GM10266 (cell line): ENCODE measurements around the gene FBRSL1.
A peak's percentile ranks its signal among the peaks of the same experiment; 100 is the strongest.

ENCODE experiments used
- DNase-seq: peaks from one replicate; pipeline ENCODE4 v3.0.0; 2012; ENCODE audit errors: extremely low spot score
- CTCF ChIP-seq: IDR thresholded peaks from 2 replicates; pipeline ENCODE4 v1.5.1; 2012; ENCODE audit warnings: mild to moderate bottlenecking, low read depth; ENCODE audit not compliant: control insufficient read depth, insufficient read depth; ENCODE audit errors: missing control alignments

The FBRSL1 gene

DNA sequence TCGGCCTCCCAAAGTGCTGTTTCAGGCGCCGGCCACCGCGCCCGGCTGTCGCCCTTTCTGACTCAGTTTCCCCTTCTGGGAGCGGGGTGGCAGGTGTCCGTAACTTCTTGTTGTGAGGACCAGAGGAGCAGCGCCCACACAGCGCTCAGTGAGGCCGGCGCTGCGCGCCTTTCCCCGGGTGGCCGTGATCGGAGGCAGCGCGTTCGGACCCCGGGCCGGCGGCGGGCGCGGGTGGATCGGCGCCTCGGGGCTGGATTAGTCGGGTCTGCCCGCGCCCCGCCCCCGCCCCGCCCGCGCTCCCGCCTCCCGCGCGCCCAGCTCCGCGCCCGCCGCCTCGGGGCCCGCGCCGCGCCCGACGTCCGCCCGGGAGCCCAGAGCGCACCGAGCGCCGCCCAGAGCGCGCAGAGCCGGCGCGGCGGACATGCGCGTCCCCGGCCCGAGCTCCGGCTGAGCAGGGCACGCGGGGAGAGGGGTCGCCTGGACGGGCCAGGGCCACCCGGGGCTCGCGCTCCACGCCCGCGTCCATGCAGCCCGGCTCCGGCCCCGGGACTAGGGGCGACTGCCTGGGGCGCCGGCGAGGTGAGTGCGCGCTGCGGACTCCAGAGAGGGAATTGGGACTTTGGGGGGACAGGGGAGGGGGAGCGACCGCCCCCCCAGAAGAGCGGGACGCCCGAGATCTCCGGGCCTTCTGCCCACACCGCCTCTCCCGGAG, 69.9 kb downstream of the FBRSL1 start:
- TF ChIP-seq CTCF, result no peak
- peak; percentile 91 for DNase-seq

GRCh38 chr12:132560364-132560613, 70.3 kb downstream of the FBRSL1 start:
- TF ChIP-seq CTCF, result no peak
- DNase-seq, result peak; percentile 70

DNA sequence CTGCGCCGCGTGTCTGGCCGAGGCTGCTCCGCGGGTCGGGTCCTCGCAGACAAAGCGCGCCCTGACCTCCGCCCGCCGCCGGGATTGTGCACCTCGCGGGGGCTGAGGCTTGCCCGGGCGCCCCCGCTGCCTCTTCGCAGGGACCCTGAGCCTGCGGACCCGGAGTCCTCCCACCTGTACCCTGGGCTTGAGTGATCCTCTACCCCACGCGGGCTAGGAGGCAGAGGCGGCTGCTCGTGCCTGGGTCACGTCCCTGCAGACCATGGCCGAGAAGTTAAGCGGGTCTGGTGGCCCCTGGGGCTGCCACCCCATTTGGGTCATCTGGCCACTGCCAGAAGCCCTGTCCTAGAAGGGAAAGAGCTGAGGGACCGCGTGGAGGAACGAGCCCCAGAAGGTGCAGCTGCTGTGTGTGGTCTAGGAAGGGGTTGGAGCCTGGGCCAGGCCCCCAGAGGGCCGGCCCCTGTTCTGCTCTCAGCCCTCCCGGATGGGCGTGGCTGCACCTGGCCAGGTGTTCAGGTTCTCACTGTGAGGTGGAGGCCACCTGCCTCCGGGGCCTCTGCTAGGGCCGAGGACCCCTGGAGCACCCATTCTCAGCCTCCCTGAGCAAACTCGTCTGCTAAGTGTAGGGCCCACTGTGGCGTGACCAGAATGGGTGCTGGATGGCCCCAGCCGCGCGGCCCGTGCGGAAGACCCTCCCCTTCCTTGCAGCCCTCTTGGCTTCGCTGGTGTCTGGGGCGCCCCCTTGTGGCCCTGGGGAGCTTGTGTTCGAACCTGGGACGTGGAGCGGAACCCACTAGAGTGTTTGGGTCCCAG, 70.9 kb downstream of the FBRSL1 start:
- TF ChIP-seq CTCF, result peak; percentile 75
- peak; percentile 95 for DNase-seq
